NB4 (cell line): ENCODE measurements around the gene CDK10.

ENCODE experiments used
- MAX ChIP-seq: IDR thresholded peaks from 2 replicates; pipeline ENCODE4 v1.6.1; 2011; ENCODE audit warnings: low read depth, low read length
- MYC ChIP-seq: IDR thresholded peaks from 2 replicates; pipeline ENCODE4 v1.6.1; 2011; ENCODE audit warnings: low read depth, low read length
- POLR2A ChIP-seq: IDR thresholded peaks from 2 replicates; pipeline ENCODE4 v1.6.1; 2011; ENCODE audit warnings: mild to moderate bottlenecking; ENCODE audit not compliant: insufficient read length; ENCODE audit errors: extremely low read depth
- TF ChIP-seq, protein P1 (sequence below): IDR thresholded peaks from one replicate; pipeline ENCODE4 v1.5.1; 2012; ENCODE audit warnings: low read depth, low read length

- TF ChIP-seq, protein P1, sequence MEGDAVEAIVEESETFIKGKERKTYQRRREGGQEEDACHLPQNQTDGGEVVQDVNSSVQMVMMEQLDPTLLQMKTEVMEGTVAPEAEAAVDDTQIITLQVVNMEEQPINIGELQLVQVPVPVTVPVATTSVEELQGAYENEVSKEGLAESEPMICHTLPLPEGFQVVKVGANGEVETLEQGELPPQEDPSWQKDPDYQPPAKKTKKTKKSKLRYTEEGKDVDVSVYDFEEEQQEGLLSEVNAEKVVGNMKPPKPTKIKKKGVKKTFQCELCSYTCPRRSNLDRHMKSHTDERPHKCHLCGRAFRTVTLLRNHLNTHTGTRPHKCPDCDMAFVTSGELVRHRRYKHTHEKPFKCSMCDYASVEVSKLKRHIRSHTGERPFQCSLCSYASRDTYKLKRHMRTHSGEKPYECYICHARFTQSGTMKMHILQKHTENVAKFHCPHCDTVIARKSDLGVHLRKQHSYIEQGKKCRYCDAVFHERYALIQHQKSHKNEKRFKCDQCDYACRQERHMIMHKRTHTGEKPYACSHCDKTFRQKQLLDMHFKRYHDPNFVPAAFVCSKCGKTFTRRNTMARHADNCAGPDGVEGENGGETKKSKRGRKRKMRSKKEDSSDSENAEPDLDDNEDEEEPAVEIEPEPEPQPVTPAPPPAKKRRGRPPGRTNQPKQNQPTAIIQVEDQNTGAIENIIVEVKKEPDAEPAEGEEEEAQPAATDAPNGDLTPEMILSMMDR, result peak; percentile 8
- TF ChIP-seq MAX (peak; percentile 96), POLR2A (no peak), MYC (peak; percentile 78)
Observed at GRCh38 chr16:89700100-89700648, 13.7 kb downstream of the CDK10 start.
